ENCODE data around the gene CDH23.

Gene CDH23

DNA sequence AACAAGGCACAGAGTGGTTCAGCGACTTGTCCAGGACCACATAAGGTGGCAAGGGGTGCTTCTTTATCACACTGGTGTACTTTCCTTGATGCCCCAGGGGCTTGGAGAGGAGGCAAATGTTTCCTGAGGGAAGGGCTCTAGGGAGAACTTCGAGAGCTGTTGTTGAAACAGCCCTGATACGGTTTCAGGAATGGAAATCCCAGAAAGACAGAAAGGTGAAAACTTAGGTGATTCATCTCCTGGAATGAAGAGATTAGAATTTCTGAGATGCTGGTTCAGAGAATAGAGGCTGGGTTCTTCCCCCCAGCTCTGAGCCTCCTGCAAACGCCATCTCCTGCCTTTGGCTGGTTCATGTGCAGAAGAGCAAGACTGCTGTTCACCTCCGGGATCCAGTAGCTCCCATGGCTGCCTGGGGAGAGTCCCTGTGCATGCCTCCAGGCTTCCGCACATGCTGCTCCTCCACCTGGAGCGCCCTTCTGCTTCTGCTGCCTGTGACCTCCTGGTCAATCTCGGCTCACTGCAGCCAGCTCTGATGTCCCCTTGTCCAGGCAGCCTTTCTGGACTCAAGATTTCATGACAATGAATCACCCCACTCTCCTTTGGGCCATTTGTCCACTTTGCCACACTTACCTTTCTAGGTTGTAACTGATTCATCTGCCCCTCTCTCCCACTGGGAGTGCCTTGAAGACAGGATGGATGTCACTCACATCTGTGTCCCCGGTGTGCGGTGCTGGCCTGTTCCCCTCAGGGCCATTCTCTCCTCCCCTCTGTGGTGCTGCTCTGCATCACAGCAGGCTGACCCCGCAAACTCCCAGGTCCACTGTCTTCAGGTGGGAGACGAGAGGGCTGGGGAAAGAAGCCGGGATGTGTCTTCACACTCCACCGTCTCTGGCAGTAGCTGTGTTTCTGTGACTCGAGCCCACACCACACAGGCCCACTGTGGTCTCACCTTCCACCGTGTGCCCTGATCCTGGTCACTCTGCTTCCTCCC, 3.6 kb upstream of the CDH23 start:
- no peak for DNase-seq (ENCODE audit: low read depth)

DNA sequence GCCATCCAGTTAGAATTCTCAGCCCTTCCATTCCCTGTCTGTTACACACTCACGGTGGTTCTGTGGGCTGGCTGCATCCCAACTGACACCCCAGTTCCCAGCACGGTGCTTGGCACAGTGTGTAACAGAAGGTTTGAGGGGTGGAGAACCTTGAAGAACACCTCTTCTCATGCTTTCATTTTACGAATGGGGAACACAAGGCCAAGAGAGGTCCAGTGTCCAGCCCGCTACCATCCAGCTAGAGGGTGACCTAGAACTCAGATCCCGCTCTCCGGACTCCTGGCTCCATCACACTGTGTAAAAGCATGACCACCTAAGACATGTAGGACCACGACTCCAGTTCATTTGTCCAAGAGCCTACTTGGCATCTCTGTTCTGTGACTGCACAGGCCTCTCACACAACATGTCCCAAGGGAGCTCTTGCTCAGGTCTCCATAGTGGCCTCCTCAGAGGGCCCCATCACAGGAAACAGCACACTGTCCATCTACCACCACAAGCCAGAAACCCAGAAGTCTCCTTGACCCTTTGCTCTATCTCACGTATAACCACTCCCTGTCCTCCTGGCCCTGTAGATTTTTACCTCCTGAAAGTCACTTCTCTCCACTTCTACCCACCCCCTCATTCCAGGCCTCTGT, 2.8 kb upstream of the CDH23 start:
- no peak for DNase-seq (ENCODE audit: low read depth)

DNA sequence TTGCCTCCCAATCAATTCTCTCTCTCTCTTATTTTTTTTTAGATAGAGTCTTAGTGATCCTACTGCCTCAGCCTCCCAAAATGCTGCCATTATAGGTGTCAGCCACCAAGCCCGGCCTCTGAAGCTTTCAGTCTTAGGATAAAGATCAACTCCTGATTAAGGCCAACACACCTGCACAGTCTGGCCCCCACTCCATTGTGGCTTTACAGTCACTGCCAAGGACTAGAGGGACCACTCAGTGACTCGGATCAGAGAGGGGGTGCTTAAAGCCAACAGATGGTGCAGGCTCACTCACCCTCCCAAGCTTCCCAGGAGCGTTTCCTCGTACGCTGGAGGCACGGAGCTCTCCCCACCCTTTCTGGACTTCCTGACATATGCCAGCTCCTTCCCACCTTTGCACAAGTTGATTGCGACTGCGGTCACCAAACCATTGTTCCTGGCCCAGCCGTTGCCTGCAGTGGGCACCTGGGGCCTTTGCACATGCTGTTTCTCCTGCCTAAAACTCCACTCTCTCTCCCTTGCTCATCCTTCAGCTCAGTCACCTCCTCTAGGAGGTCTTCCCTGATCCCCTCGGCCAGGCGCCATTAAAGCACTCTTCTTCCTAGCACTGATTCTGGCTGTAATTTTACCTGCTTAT, 1.7 kb upstream of the CDH23 start:
- no peak for DNase-seq (ENCODE audit: low read depth)

DNA sequence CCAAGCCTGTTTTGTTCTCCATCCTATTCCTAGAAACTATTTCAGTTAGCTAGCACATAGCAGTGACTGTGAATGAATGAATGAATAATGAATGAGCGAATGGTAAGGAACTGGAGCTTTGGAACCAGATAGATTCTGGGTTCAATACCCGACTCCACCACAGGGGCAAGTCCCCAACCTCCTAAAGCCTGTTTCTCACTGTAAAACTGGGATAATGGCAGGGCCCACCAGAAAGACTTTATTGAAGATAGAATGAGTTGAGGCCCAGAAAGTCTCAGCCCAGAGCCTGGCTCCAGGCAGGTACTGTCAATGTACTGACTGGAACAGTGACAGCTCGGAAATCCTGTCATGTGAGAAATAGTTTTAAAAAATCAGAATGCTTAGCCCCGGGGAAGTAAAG, 1.1 kb upstream of the CDH23 start:
- no peak for DNase-seq (ENCODE audit: low read depth)

GRCh38 chr10:71396084-71396710, 523 bp upstream of the CDH23 start:
- no peak for DNase-seq (ENCODE audit: low read depth)

GRCh38 chr10:71397296-71398212, 834 bp downstream of the CDH23 start:
- DNase-seq (ENCODE audit: low read depth) = no peak

DNA sequence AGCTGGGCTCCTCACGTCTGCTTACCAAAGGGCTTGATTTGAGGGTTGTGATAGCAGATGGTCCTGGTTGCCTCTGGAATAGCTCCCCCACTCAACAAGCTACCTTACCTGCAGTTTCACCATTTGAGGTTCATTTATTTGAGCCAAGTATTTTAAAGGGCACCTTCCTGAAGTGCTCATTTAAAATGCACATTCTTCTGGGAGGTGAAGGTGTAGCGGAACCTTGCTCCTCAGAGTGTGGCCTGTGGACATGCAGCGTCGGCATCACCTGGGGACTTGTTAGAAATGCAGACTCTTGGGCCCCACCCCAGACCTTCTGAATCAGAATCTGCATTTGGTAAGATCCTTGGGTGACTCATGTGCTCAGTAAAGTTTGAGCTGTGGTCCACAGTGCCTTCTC, 2.3 kb downstream of the CDH23 start:
- DNase-seq (ENCODE audit: low read depth) = no peak

- DNase-seq (ENCODE audit: low read depth) = no peak
Observed at GRCh38 chr10:71399946-71400345, 3.2 kb downstream of the CDH23 start.

DNA sequence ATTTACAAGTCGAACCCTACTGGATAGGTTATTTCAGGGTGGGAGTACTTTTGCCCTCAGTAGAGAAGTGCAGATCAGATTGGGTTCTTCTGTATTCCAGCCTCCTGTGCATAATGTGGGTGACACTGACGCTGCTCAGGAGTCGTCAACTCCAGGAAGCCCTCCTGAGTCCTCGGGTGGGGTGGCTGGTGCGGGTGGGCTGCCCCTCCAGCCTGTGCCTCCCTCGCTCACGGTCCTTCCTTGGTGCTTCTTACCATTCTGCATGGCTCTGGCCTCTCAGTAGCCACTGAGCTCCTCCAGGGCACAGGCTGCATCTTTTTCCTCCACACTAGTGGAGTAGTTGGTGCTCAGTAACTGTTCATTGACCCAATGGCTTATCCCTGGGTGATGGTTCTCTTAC, 4.3 kb downstream of the CDH23 start:
- no peak for DNase-seq (ENCODE audit: low read depth)

GRCh38 chr10:71402005-71402404, 5.3 kb downstream of the CDH23 start:
- no peak for DNase-seq (ENCODE audit: low read depth)

- no peak for DNase-seq (ENCODE audit: low read depth)
Observed at GRCh38 chr10:71404503-71405295, 8.0 kb downstream of the CDH23 start.

- no peak for DNase-seq (ENCODE audit: low read depth)
Observed at GRCh38 chr10:71406878-71407277, 10.2 kb downstream of the CDH23 start.

- DNase-seq (ENCODE audit: low read depth) = no peak
Observed at GRCh38 chr10:71408436-71409225, 11.9 kb downstream of the CDH23 start.

DNA sequence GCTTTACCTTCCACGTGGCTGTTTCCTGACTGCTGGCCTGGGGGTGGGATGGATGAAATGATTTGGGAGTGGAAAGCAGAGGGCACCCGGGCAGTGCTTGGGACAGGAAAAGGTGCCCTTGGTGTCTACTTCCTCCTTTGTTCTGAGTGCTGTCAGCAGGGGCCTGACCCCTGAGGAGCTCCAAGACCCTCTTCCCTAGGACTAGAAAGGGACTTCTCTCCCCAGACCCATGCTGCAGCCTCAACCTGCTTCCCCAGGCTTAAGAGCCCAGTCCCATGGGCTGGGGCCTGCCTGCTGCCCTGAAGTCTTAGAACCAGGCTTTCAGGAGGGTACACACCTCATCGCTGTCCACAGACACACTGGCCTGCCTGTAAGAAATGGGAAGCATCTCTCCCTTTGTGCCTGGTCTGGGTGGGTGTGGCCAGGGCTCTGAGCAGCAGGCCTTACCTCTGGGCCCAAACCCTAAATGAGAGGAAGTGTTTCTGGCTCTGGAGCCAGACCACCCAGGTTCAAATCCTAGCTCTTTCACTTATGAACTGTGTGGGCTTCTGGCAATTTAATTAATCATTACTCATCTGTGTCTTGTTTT, 12.9 kb downstream of the CDH23 start:
- DNase-seq (ENCODE audit: low read depth) = no peak

GRCh38 chr10:71413581-71413980, 16.9 kb downstream of the CDH23 start:
- no peak for DNase-seq (ENCODE audit: low read depth)

GRCh38 chr10:71414359-71414758, 17.6 kb downstream of the CDH23 start:
- DNase-seq (ENCODE audit: low read depth) = no peak

DNA sequence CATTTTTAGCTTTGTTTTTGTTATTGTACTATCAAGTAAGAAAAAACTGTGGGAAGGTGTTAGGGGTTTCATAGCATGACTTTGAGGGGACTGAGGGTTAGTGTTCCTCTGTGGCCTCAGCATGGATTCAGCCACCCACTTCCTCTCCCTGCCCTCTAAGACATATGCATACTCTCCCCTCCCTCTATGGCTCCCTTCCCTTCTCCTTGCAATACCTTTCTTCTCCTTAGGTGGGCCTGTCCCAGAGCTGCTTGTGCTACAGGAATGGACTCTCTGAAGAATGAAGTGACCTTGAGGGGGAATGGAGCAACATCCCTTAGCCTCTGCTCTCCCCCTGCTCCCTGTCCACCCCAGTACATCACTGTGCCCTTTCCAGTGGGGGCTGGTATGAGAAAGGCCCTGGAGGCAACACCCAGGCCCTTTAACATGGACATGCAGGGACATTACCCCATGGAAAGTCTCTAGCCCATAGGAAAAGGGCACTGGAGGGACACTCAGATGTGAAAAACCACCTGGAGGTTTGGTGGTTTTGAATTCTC, 22.4 kb downstream of the CDH23 start:
- DNase-seq (ENCODE audit: low read depth) = no peak

DNA sequence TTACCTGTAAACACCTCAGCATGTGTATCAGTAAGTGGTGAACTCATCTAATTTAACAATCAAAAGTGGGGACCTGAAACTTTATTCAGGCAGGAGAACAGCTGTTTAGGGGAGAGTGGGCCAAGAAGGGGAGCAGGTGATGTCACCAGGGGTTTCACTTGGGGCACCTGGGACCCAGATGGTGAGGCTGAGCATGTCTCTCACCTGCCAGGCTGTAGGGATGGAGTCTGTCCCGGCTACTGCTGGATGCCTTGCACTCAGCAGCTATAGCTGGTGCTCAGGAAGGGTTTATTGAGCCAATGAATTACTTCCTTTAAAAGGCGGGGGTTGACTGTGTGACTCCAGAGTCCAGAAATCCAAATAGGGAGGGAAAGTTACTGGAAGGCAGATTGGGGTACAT, 23.0 kb downstream of the CDH23 start:
- DNase-seq (ENCODE audit: low read depth) = no peak

DNA sequence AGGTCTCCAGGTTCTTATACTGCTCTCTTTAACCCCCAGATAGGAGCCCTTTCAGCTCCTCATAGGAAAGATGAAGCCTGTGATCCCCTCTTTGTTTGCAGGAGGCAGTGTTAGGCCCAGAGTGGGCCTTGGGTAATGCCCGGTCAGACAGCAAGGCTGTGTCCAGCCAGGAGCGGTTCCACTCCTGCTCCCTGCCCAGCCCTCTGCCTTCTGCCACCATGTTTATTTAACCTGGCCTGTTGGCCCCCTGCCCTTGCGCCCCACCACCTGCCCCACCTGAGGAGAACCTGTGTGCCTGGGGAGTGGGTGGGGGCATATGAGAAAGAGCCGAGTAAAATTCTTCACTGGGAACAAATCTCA, 24.3 kb downstream of the CDH23 start:
- DNase-seq (ENCODE audit: low read depth) = no peak

Data from stimulated activated CD8-positive, alpha-beta memory T cell treated with anti-CD3 and anti-CD28 coated beads, Interleukin-12 subunit alpha, Interleukin-12 subunit beta, amount 100 ng/mL, for 4 hours (primary cell).